Measurements from ENCODE around the gene ELAVL2.

The ELAVL2 gene

DNA sequence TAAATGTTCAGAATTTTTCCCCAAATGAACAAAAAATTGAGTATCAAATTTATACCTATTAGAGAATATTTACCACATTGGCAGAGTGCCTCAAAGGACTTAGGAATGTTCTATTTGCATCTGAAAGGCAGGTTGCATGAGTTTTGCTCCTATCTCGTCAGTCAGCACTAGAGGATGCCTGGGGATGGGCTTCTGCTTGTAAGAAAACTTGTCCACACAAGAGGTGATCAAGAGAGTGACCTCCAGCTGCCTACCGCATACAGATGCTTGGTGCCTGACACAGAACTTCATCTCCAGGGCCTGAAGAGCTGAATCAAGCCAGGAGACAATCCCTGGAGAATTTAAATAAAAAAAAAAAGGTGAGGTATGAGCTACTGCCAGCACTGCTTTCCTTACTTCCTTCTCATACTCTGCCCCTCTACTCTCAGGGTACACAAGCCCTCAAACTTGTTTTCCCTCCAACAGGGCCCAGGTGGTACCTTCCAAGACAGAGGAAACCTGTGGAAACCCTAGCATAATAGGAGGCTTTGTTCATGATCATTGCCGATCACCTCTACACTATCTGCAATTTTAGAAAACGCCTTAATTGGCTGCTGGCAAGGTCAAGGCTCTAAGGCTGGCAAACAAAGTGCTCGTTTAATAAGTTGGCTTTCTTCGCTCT is 166.6 kb downstream of the ELAVL2 start:
- no peak for DNase-seq (ENCODE audit: low spot score)

- no peak for DNase-seq (ENCODE audit: low spot score)
Observed at GRCh38 chr9:23658376-23659258, 167.4 kb downstream of the ELAVL2 start.

- DNase-seq (ENCODE audit: low spot score) = no peak
Observed at GRCh38 chr9:23651051-23651450, 175.0 kb downstream of the ELAVL2 start.

- no peak for DNase-seq (ENCODE audit: low spot score)
Observed at GRCh38 chr9:23648651-23649050, 177.4 kb downstream of the ELAVL2 start.

- DNase-seq (ENCODE audit: low spot score) = no peak
Observed at GRCh38 chr9:23644896-23645295, 181.1 kb downstream of the ELAVL2 start.

DNA sequence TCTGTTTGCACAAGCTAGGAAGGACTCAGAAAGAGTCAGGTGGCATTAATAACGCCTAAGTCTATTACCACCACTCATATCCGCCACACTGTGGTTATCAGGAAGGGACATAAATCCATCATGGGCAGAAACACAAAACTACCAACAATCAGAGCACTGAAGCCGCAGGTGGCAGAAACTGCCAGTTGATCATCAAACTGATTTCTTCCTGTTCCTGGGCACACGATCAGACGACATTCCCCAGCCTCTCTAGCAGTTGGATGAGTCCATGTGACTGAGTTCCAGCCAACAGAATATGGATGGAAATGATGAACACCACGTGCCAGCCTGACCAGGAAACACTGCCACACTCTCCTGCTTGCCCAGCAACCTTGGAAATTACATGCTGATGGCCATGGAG is 181.7 kb downstream of the ELAVL2 start:
- DNase-seq (ENCODE audit: low spot score) = no peak

DNA sequence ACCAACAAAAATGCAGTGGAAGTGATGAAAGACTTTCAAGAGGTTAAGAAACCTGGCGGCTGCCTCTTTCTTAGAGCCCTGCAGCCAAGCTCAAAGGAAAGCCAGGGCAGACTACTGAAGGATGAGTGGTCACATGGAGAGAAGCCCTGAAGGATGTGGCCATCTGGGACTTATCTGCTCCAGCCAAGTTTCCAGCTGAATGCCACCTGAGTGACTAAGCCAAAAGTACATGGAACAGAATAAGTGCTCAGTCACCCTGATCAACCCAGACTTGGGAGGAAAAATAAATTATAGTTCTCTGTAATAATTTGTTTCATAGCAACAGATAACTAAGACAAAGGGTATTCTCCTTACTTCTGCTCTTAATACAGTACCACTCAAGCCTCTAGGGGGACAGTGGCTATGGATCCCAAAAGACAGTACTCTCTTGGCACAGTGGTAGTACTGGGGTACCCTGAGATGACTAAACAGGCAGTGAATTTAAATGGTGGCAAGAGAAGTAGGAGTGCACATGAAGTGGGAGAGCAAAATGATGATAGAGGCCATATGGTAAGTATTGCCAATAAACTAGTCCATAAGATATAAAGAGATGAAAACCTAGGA is 182.3 kb downstream of the ELAVL2 start:
- no peak for DNase-seq (ENCODE audit: low spot score)
